HEK293 (cell line): Measurements from ENCODE around the gene VWC2L.

Experiments used
- CTCF ChIA-PET: fragments of 350-600 bp; formaldehyde crosslinking; extraction: SDS; loops from one replicate; lab custom pipeline; 2021; ENCODE audit warnings: antibody characterized with exemption; lab: Yijun Ruan, JAX
- POLR2A ChIA-PET: fragments of 300-600 bp; formaldehyde crosslinking; extraction: SDS; loops from one replicate; lab custom pipeline; 2020; ENCODE audit warnings: antibody characterized with exemption, inconsistent platforms; lab: Yijun Ruan, JAX
- H3K27ac ChIP-seq: fragments of 200-500 bp; sonication (Bioruptor generic); 2 replicates; pipeline ENCODE4 v1.5.1; 2014; ENCODE audit warnings: low read depth, low read length, control low read depth, inconsistent platforms; ENCODE audit errors: extremely low read depth
- H3K36me3 ChIP-seq, 2 experiments: fragments of 200-500 bp in 1 of 2; sonication (Bioruptor generic) in 1 of 2; 1 replicate in 1 of 2; 2 replicates in 1 of 2; pipeline ENCODE4 v1.5.1; 2014 to 2017; ENCODE audit warnings: inconsistent platforms in 2 of 2, low read length in 2 of 2; ENCODE audit not compliant: control insufficient read depth in 2 of 2, insufficient read depth in 1 of 2
- H3K4me1 ChIP-seq: fragments of 200-500 bp; sonication (Bioruptor generic); 2 replicates; pipeline ENCODE4 v1.5.1; 2014; ENCODE audit warnings: mild to moderate bottlenecking, low read length, inconsistent platforms; ENCODE audit not compliant: control insufficient read depth, insufficient read depth
- H3K4me3 ChIP-seq: 2 replicates; pipeline ENCODE4 v1.5.1; 2011; ENCODE audit warnings: low read depth, mild to moderate bottlenecking, control low read depth, low read length, moderate library complexity
- H3K9me3 ChIP-seq: fragments of 200-500 bp; sonication (Bioruptor generic); 2 replicates; pipeline ENCODE4 v1.5.1; 2014; ENCODE audit warnings: low read depth, low read length, inconsistent platforms; ENCODE audit not compliant: control insufficient read depth, insufficient read depth
- BCL11A ChIP-seq: fragments of 450-650 bp; formaldehyde crosslinking; IDR thresholded peaks from 2 replicates; pipeline ENCODE4 v1.5.1; 2016; ENCODE audit warnings: low read depth, missing biosample characterization, missing genetic modification characterization
- BCL6B ChIP-seq: fragments of 450-650 bp; formaldehyde crosslinking; IDR thresholded peaks from 2 replicates; pipeline ENCODE4 v1.5.1; 2017; ENCODE audit warnings: missing biosample characterization, missing genetic modification characterization
- PBX3 ChIP-seq: sonication (generic); formaldehyde crosslinking; IDR thresholded peaks from 2 replicates; pipeline ENCODE4 v1.8.1; 2022; ENCODE audit warnings: mild to moderate bottlenecking, moderate library complexity, missing genetic modification reagents
- SP2 ChIP-seq: fragments of 450-650 bp; formaldehyde crosslinking; IDR thresholded peaks from 2 replicates; pipeline ENCODE4 v1.5.1; 2016; ENCODE audit warnings: missing biosample characterization, missing genetic modification characterization
- ZBTB44 ChIP-seq: fragments of 450-650 bp; IDR thresholded peaks from 2 replicates; pipeline ENCODE4 v1.5.1; 2018; ENCODE audit warnings: missing biosample characterization, mild to moderate bottlenecking, missing genetic modification characterization
- ZFHX2 ChIP-seq: fragments of 450-650 bp; formaldehyde crosslinking; conservative IDR thresholded peaks from 2 replicates; pipeline ENCODE4 v1.5.1; 2016; ENCODE audit warnings: missing biosample characterization, missing genetic modification characterization
- ZFP41 ChIP-seq: fragments of 450-650 bp; formaldehyde crosslinking; IDR thresholded peaks from 2 replicates; pipeline ENCODE4 v1.5.1; 2016; ENCODE audit warnings: missing biosample characterization, missing genetic modification characterization, borderline replicate concordance
- ZNF132 ChIP-seq: fragments of 450-650 bp; formaldehyde crosslinking; IDR thresholded peaks from 2 replicates; pipeline ENCODE4 v1.5.1; 2017; ENCODE audit warnings: missing biosample characterization, missing genetic modification characterization, borderline replicate concordance
- ZNF133 ChIP-seq: fragments of 450-650 bp; formaldehyde crosslinking; IDR thresholded peaks from 2 replicates; pipeline ENCODE4 v1.5.1; 2016; ENCODE audit warnings: missing biosample characterization, missing genetic modification characterization
- ZNF2 ChIP-seq: fragments of 450-650 bp; formaldehyde crosslinking; IDR thresholded peaks from 2 replicates; pipeline ENCODE4 v1.5.1; 2016; ENCODE audit warnings: missing biosample characterization, missing genetic modification characterization
- ZNF202 ChIP-seq: fragments of 450-650 bp; formaldehyde crosslinking; IDR thresholded peaks from 2 replicates; pipeline ENCODE4 v1.5.1; 2016; ENCODE audit warnings: missing biosample characterization, missing genetic modification characterization, borderline replicate concordance
- ZNF211 ChIP-seq: fragments of 450-650 bp; formaldehyde crosslinking; IDR thresholded peaks from 2 replicates; pipeline ENCODE4 v1.5.1; 2016; ENCODE audit warnings: low read depth, missing biosample characterization, missing genetic modification characterization
- ZNF223 ChIP-seq: fragments of 450-650 bp; formaldehyde crosslinking; IDR thresholded peaks from 2 replicates; pipeline ENCODE4 v1.5.1; 2016; ENCODE audit warnings: missing biosample characterization, missing genetic modification characterization
- ZNF311 ChIP-seq: fragments of 450-650 bp; formaldehyde crosslinking; IDR thresholded peaks from 2 replicates; pipeline ENCODE4 v1.5.1; 2017; ENCODE audit warnings: missing biosample characterization, missing genetic modification characterization, borderline replicate concordance
- ZNF37A ChIP-seq: fragments of 450-650 bp; IDR thresholded peaks from 2 replicates; pipeline ENCODE4 v1.5.1; 2018; ENCODE audit warnings: missing biosample characterization, missing genetic modification characterization
- ZNF391 ChIP-seq: fragments of 450-650 bp; formaldehyde crosslinking; IDR thresholded peaks from 2 replicates; pipeline ENCODE4 v1.5.1; 2016; ENCODE audit warnings: low read depth, missing biosample characterization, missing genetic modification characterization, borderline replicate concordance
- ZNF549 ChIP-seq: fragments of 450-650 bp; IDR thresholded peaks from 2 replicates; pipeline ENCODE4 v1.5.1; 2018; ENCODE audit warnings: missing biosample characterization, missing genetic modification characterization, mild to moderate bottlenecking, inconsistent platforms, moderate library complexity
- ZNF585B ChIP-seq: fragments of 450-650 bp; formaldehyde crosslinking; IDR thresholded peaks from 2 replicates; pipeline ENCODE4 v1.5.1; 2016; ENCODE audit warnings: missing biosample characterization, missing genetic modification characterization
- ZNF624 ChIP-seq: fragments of 450-650 bp; formaldehyde crosslinking; IDR thresholded peaks from 2 replicates; pipeline ENCODE4 v1.5.1; 2017; ENCODE audit warnings: missing biosample characterization, missing genetic modification characterization
- ZNF654 ChIP-seq: fragments of 450-650 bp; formaldehyde crosslinking; IDR thresholded peaks from 2 replicates; pipeline ENCODE4 v1.5.1; 2016; ENCODE audit warnings: low read depth, missing biosample characterization, missing genetic modification characterization
- ZSCAN16 ChIP-seq: fragments of 450-650 bp; formaldehyde crosslinking; IDR thresholded peaks from 2 replicates; pipeline ENCODE4 v1.5.1; 2016; ENCODE audit warnings: missing biosample characterization, missing genetic modification characterization
- ZSCAN4 ChIP-seq: fragments of 450-650 bp; formaldehyde crosslinking; IDR thresholded peaks from 2 replicates; pipeline ENCODE4 v1.5.1; 2017; ENCODE audit warnings: missing biosample characterization, missing genetic modification characterization

VWC2L gene

GRCh38 chr2:214367171-214367570 lies 43.7 kb upstream of the VWC2L start (continued):
- TF ChIP-seq ZNF549 (tag by site-specific recombination): no peak
- no peak for TF ChIP-seq ZNF132 (tag by site-specific recombination)
- no peak for TF ChIP-seq ZFHX2 (tag by site-specific recombination)
- TF ChIP-seq ZNF211 (tag by site-specific recombination): no peak

GRCh38 chr2:214376618-214377285 lies 34.1 kb upstream of the VWC2L start:
- Histone ChIP-seq H3K9me3 (no peaks in the 10 kb centered on the region), H3K4me3 (no peak overlapping the region), H3K27ac (no peak overlapping the region), H3K36me3 (no peaks in the 10 kb centered on the region), H3K4me1 (no peaks in the 10 kb centered on the region)
- ChIA-PET POLR2A (no interaction called here), CTCF (no interaction called here)
- TF ChIP-seq ZNF654 (tag by site-specific recombination) (no peak), ZNF132 (tag by site-specific recombination) (no peak), ZFP41 (tag by site-specific recombination) (no peak), ZSCAN4 (tag by site-specific recombination) (no peak), ZFHX2 (tag by site-specific recombination) (no peak), SP2 (tag by site-specific recombination) (no peak), ZNF311 (tag by site-specific recombination) (no peak), ZNF223 (tag by site-specific recombination) (no peak), ZNF133 (tag by site-specific recombination) (no peak), ZNF391 (tag by site-specific recombination) (no peak), ZSCAN16 (tag by site-specific recombination) (no peak), ZNF624 (tag by site-specific recombination) (no peak), ZNF585B (no peak)

GRCh38 chr2:214377286-214377624 lies 33.6 kb upstream of the VWC2L start:
- Histone ChIP-seq H3K4me1 (no peaks in the 10 kb centered on the region), H3K4me3 (no peak overlapping the region), H3K27ac (no peak overlapping the region), H3K36me3 (no peaks in the 10 kb centered on the region), H3K9me3 (no peaks in the 10 kb centered on the region)
- POLR2A ChIA-PET: no interaction called here
- CTCF ChIA-PET: no interaction called here
- TF ChIP-seq ZNF202 (tag by site-specific recombination) (no peak), ZNF37A (tag by site-specific recombination) (no peak), ZBTB44 (tag by site-specific recombination) (no peak), BCL6B (tag by site-specific recombination) (no peak), ZNF2 (tag by site-specific recombination) (no peak), PBX3 (CRISPR knock-in tag) (no peak), BCL11A (tag by site-specific recombination) (no peak)
